HG03025 (cell line): Measurements from ENCODE around the gene CLDN9.
A peak's percentile ranks its signal among the peaks of the same experiment; 100 is the strongest.

Experiments used
- ATAC-seq: cut with Tn5 transposase; IDR thresholded peaks from one replicate; pipeline ENCODE4 v1.9.1; 2021; ENCODE audit warnings: mild to moderate bottlenecking, moderate library complexity; ENCODE audit not compliant: unreplicated experiment, low FRiP score

CLDN9 gene

DNA sequence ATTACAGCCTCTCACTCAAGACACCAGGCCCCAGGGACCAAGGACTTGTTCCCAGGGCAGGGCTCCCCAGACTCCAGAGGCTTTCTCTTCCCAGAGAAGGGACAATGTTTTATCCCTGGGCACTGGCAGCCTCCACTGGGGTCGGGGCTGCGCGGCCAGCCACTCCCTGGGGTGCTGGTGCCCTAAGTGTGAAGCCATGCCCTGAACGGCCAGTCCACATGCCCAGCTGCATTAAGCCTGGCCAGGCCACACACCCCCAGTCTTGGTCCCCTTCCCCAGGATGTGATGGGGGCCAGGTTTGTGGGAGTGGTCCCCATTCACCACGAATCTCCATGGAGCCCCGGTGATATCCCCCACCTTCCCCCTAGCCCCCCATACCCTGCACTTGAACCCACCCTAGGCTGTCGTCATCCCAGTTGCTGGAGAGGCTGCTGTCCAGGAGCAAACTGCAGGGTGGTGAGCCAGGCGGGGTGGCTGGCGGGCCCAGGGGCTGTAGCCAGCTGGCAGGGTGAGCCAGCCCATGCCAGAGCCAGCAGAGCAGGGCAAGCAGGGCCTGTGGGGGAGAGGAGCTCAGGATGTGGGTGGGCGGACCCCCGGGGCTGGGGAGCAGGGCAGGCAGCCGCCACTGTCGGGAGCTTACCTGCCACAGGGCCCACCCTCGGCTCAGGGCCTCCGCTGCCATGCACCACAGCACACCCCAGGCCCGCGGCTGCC is 39.0 kb upstream of the CLDN9 start:
- ATAC-seq = no peak

DNA sequence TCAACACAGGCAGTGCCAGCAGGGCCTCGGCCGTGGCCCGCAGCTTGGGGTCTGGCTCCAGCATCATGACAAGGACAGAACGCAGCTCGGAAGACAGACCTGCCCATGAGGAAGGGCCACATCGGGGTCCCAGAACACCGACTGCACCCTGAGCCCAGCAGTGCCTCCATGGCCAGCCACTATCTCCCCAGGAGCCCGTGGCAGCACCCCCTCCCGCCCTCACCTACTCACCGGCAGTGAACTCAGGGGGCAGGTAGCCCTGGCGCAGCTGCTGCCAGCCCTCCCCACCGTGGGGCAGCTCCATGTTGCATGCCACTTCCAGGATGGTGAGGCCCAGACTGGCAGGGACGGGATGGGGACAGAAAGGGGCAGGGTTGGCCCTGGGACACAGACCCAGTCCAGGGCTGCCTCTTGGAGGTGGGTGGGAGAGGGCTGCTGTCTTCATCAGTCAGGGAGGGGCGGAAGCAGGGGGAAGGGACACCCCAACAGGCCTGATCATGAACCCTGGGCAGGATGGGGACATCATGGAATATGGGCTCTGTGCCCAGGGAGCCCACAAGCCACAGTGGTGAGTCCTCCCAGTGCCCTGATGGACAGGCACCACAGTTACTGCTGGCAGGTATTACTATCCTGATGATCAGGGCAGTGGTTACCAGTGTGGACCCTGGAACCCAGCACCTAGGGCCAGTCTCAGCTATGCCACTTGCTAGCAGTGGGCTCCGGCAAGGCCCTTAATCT is 38.2 kb upstream of the CLDN9 start:
- no peak for ATAC-seq

DNA sequence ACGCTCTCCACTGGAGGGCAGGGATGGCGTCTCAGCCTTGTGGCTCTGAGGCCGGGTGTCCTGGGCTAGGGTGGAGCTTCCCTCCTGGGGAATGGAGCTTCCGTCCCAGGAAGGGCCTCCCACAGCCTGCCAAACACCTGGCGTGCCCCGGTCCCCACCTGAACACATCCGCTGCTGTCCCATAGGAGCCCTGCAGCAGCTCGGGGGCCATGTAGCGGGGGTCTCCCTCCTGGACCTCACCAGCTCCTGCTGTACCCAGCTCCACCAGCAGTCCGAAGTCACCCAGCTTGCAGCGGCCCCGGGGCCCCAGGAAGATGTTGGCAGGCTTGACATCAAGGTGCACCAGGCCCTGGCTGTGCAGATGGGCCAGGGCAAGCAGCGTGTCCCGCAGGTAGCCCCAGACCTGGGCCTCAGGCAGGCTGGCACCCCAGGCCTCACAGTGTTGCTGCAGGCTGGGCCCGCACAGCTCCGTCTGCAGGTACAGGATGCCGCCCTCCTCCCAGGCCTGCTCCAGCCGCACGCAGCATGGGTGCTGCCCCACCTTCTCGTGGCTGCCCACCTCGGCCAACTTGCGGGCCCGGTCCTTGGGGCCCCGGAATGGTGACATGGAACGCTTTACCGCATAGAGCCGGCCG is 37.4 kb upstream of the CLDN9 start:
- ATAC-seq = no peak

DNA sequence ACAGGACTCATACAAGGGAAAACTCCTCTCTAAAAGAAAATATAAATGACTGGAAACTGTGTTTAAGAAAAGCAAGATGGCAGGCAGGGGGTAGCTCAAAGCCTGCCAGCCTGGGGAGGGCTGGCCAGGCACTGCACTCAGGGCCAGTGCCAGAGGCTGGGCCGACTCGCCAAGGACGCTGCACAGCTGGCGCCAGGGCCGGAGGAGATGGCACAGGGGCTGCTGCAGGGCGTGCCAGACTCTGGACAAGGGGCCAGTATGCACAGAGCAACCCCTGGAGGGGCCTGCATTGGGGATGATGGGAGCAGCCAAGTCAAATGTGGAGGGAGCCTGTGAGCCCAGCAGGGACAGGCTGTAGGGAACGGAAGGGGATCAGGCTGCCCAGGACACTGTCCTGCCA is 36.5 kb upstream of the CLDN9 start:
- no peak for ATAC-seq

DNA sequence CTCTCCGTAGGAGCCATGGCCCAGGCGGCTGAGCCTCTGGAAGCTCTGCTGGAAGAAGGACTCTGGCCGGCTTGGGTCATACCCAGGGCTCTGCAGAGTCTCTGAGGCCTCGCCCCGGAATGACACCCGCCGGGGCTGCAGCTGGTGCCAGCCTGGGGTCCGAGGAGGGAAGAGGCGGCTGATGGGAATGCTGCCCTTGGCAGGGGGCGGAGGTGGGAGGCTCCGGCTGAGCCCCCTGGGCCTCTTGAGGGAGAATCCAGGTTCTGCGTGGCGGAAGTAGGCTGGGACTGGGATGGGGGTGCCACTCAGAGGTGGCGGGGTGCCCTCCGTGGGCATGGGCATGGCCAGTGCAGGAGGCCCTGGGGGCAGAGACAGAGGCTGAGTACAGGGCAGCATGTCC is 36.0 kb upstream of the CLDN9 start:
- no peak for ATAC-seq

DNA sequence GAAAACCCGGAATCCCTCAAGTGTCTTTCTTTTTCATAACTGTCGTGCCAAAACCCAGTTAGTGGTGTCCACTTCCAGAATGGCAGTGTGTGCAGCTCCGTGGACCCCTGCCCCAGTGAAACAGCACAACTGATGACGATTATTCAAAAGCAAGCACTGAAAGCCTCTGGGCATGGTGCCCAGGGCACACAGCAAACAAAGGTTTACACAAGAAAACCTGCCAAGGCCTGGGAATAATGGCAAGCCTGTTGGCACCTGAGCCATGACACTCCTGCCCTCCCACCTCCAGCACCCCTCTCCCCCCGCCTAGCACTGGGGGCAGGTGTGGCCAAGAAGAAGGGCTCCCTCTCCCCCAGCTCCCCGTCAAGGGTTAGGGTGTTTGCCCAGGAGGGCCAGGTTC is 35.3 kb upstream of the CLDN9 start:
- ATAC-seq = no peak

DNA sequence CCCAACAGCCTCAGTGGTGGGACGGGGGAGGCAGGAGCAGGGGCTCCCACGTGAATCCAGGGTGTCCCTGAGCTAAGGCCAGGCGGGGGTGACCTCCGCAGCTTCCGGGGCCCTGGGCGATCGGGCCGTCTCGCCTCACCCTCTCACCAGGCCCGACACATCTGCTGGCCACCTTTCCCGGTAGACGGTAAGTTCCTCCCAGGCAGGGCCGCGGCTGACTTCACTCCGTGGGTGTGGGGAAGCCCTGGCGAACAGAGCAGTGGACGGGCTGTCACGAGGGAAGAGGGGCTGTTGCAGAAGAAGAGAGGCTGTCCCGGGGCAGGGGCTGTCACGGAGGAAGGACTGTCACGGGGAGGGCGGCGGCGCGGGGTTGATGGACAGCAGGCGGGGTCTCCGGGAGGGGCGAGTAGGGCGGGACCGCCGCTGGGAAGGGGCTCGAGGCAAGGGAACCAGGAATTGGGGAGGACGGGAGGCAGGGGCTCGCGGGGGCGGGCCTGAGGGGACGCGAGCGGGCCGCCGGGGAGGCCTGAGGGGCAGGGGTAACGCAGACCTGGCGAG is 33.0 kb upstream of the CLDN9 start:
- peak; percentile 12 for ATAC-seq

DNA sequence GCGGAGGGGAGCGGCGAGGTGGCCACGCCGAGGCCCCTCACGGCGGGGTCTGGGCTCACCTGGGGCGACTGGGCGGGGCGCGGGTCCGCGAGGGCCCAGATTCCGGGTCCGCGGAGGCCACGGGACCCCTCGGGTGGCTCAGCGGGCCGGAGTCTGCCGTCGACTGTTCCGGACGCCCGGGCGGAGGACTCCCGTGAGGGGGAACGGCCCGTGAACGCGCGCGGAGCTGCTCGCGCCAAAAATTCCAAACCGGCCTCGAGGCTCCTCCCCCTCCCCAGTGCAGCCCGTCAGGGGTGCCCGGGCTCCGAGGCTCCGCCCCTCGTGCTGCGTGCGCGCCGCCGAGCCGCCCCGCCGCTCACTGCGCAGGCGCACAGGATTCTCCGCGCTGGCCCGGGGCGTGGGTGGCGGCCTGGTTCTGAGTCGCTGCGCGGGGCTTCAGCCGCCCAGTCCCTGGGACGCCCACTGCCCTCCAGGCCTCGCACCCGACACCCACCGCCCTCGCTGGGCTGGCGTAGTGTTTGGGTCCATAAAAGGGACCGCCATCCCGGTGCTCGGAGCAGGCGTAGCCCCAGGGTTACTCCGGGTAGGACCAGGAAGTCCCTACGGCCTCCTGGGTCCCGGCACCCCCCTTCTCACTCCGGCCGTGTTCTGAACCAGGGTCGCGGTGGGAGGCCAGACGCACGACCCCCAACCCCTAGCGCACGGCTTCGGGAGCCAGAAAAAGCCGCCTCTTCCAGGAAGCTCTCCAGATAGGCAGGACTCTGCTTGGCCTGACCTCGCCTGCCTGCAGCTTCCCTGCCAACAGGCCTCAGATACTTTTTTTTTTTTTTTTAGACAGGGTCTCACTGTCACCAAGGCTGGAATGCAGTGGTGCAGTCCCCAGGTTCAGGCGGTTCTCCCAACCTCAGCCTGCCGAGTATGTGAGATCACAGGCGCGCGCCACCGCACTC is 32.2 kb upstream of the CLDN9 start, which contains the start of gene PKMYT1:
Gene PKMYT1, minus strand, starts transcription at position 220 of the 950 bp plus-strand sequence. CDS start 789 bp downstream, outside the sequence.
- ATAC-seq = peak; percentile 67

DNA sequence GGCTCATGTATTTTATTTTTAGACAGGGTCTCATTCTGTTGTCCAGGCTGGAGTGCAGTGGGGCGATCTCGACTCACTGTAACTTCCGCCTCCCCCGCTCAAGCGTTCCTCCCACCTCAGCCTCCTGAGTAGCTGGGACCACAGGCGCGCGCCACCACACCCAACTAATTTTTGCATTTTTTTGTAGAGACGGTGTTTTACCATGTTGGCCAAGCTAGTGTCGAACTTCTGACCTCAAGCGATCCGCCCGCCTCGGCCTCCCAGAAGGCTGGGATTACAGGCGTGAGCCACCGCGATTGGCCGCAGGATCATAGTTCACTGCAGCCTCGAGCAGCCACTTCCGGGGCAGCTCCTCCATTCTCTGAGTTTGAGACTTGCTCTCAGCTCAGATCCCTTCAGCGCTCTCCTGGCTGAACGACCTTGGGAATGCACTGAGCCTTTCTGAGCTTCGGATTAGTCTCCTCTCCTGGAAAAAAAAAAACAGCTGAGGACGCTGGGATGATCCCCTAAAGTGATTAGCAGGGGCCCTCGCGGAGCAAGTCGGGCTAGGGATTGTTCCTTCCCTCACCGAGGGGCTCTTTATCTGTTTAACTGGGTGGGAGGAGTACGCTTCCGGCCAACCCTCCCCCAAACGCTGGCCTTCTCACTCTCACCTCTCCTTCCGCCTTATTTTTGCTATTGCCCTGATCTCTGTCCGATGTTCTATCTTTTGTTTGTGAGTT is 31.4 kb upstream of the CLDN9 start:
- no peak for ATAC-seq

DNA sequence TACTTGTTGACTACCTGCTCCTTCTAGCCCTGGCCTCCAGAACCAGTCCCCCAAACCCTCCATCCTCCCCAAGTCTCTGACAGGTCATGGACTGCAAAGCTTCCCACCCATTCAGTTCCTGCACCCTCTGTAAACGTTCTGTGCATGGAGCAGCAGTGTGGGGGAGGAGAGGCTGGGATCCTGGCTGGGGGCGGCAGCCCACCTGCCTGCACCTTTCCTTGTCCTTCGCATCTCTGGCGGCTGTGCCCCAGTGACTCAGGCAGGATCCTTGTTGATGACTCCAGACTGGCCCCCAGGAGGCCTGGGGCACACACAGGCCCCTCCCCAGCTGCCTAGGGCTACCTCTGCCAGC is 30.8 kb upstream of the CLDN9 start:
- no peak for ATAC-seq

DNA sequence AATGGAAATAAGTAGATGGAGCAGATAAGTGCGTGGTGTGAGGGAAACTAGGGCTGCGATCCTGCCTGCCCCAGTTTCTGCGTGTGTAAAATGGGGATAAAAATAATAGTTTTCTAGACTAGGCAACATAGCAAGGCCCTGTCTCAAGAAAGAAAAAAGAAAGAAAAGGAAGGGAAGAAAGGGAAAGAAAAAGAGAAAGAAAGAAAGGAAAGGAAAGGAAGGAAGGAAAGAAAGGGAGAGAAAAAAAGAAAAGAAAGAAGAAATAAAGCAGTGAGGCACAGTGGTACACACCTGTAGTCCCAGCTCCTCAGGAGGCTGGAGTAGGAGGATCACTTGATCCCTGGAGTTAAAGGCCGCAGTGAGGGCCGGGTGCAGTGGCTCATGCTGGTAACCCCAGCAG is 30.3 kb upstream of the CLDN9 start:
- ATAC-seq = no peak

DNA sequence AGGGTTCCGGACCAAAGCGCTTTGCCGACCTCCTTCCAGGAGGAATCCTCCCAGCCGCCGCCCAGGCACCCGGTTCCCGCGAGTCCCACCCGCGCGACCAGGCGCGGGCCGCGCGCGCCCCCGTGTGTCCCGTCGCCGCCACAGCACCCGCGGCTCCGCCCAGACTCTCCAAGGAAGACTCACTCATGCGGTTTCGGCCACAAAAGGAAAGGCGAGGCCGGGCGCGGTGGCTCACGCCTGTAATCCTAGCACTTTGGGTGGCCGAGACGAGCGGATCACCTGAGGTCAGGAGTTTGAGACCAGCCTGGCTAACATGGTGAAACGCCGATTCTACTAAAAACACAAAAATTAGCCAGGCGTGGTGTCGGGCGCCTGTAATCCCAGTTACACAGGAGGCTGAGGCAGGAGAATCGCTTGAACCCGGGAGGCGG is 29.0 kb upstream of the CLDN9 start:
- no peak for ATAC-seq

DNA sequence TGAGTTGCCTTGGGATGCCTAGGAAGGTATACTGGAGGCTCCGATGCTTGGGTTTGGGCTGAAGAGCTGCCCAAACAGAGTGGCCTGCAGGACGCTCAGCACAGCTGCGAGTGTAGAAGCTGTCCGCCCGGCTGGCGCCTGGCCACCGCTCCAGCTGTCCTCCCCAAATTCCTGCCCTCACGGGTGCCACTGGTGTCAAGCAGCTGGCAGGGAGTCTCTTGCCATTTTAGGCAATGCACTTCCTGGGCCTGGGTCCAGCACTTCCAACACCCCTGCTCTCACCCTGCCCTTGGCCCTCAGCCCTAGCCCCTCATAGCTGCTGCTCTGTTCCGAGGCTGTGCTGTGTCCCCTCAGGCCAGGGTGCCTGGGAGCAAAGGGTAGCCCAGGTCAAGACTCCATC is 27.3 kb upstream of the CLDN9 start:
- ATAC-seq = no peak

DNA sequence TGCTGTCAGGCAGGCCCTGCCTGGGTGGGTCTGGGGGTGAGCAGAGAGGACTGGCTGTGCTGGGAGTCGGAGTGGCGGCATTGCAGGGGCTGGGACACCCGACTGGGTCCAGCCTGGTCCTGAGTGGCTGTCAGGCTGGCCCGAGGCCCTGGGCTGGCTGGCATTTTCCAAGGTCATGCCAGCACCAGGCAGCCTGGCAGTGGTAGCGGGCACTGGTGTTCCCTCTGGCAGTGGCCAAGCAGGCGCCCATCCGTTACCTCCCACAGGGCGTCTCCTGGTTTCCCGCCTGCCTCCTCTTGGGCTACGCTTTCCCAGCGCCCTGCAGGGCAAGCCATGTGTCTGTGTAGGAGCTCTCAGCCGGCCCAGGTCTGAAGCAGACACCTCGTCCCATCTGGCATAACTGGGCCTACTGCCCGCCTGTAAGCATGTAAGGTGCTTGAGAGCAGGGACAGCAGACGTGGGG is 26.8 kb upstream of the CLDN9 start:
- ATAC-seq = no peak

DNA sequence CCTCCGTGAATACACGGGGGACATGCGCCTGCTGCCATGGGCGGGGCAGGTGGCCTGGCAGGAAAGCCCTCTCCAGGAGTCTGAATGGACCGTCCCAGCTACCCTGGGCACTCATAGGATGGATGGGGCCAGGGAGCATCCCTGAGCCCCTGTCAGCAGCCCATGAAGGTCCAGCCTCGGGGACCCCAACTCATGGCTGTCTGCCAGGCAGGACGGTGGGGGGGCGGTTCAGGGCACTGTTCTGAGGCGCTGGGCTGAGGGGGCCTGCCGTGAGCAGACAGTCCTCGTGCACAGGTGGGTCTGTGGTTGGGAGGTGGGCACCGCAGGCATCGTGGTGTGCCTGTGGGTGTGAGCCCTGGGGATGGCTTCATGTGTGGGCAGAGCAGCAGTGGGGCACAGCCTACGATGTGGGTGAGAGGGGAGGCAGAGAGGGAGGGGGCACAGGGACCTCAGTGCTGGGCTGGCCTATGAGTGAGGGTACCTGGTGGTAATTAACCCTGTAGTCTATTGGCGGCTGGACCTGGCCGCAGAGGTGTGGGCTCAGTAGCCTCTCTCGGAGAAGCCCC is 26.0 kb upstream of the CLDN9 start:
- ATAC-seq = no peak

DNA sequence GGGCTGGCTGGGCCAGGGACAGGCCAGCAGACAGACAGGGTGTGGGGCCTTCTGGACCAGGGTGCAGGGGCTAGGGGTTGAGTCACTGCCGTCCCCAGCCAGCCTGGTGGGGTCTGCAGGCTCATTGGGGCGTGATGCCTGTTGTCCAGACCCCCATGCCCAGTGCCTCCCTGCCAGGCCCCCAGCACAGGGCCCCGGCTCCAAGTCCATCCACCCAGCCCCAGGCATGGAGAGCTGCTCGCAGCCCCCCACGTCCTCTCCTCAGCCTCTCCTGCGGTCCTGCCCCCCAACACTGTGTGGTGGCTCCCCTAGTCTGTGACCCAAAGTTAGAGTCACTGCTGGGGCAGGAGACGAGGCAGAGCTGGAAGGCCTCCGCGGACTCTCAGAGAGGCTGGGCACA is 25.4 kb upstream of the CLDN9 start:
- no peak for ATAC-seq

DNA sequence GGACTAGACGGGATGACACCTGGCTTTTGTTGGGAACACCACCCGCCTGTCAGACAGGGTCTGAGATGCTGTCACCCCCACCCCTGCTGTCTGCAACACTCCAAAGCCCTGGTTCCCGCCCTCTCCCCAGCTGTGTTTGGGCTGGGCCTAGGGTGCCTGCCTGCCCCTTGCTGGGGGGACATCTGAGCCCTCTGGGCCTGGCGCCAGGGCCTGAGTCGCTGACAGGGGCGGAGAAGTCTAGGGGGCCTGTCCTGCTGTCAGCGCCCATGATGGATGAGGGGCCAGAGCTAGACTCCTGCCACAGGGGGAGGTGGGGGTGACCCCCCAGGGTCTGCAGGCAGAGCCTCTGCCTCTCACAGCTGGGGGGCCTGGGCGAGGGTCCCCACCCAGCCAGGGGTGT is 24.9 kb upstream of the CLDN9 start:
- ATAC-seq = no peak

DNA sequence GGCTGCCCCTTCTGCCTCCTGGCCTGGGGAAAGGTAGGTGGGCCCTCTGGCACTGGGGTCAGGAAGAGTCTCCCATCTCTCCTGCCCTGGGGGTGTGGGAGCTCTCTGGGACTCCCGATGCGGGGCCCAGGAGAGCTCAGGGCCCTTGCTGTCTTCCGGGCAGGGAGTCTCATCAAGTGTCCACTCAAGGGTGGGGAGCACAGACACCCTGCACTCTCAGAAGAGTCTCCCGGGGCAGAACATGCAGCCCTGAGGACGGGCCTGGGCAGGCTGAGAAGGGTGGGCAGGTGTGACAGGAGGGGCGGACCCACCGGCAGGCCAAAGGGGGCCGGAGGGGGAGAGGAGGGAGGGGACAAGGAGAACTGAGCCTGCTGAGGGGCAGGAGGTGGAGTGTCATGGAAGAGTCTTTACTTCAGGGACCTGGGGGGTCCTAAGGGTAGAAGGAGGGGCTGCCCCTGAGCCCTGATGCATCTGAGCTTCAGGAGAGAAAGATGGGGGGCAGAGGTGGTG is 24.1 kb upstream of the CLDN9 start:
- ATAC-seq = no peak

DNA sequence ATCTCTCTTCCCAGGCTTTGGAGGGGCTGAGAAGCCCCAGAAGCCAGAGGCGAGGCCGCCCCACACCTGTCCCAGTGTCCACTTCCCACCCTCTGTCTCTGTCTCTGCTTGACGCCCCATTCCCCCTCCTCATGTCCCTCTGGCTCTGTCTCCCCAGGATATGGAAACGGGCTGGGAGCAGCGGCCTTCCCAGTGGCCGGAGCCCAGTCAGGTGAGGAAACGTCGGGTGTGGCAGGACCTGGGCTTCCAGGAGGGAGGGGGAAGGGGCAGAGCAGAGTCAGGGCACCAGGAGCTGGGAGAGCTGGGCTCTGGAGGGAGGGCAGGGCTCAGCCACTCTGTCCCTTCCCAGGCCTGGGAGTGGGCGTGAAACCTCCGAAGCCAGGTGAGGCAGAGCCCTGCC is 21.8 kb upstream of the CLDN9 start:
- no peak for ATAC-seq
